PC-3 (cell line): ENCODE results near the gene IP6K1. TPM values are rescaled to one million over a fixed set of nuclear protein-coding genes. Genes with fewer than 3 reads are reported as not detected.

Experiments
- ATAC-seq: fragments of 200-7000 bp; cut with Tn5 transposase; 2 replicates; pipeline ENCODE4 v1.9.1; 2020; ENCODE audit warnings: mild to moderate bottlenecking, moderate library complexity
- BruUV-seq: library from RNA; stranded (reverse); fragments of 400-500 nt; replicated peaks from 2 replicates; lab custom pipeline; 2021; lab: Mats Ljungman, UMichigan
- CTCF ChIA-PET: fragments of 300-600 bp; sonication (Branson Sonifier 250); formaldehyde crosslinking; loops from one replicate; lab custom pipeline; 2022; ENCODE audit warnings: antibody characterized with exemption; lab: Charles Lee
- POLR2A ChIA-PET: fragments of 300-600 bp; sonication (Branson Sonifier 250); formaldehyde crosslinking; loops from one replicate; lab custom pipeline; 2022; ENCODE audit warnings: antibody characterized with exemption; ENCODE audit not compliant: unreplicated experiment; lab: Charles Lee
- DNase-seq: peaks from one replicate; pipeline ENCODE4 v3.0.0-alpha.2; 2015
- H2AFZ ChIP-seq: fragments of 300-600 bp; sonication (generic); 2 replicates; pipeline ENCODE4 v1.6.0; 2016; ENCODE audit warnings: antibody characterized with exemption, low read length
- H3F3A ChIP-seq: fragments of 300-600 bp; sonication (generic); one replicate; pipeline ENCODE4 v1.6.0; 2017; ENCODE audit warnings: antibody characterized with exemption, low read length, control low read depth, mild to moderate bottlenecking; ENCODE audit not compliant: unreplicated experiment
- H3K27ac ChIP-seq: fragments of 300-600 bp; sonication (generic); 2 replicates; pipeline ENCODE4 v1.5.1; 2016; ENCODE audit warnings: mild to moderate bottlenecking, low read length
- H3K27me3 ChIP-seq: fragments of 300-600 bp; sonication (generic); 2 replicates; pipeline ENCODE4 v1.6.1; 2016; ENCODE audit warnings: low read length, mixed read lengths
- H3K36me3 ChIP-seq: fragments of 300-600 bp; sonication (generic); 2 replicates; pipeline ENCODE4 v1.6.1; 2016; ENCODE audit warnings: low read depth, mixed run types, low read length, mixed read lengths
- H3K4me1 ChIP-seq: fragments of 300-600 bp; sonication (generic); 2 replicates; pipeline ENCODE4 v1.5.1; 2016; ENCODE audit warnings: low read length; ENCODE audit not compliant: insufficient read depth
- H3K4me2 ChIP-seq: fragments of 300-600 bp; sonication (generic); 2 replicates; pipeline ENCODE4 v1.6.0; 2016; ENCODE audit warnings: low read length
- H3K4me3 ChIP-seq: fragments of 300-600 bp; sonication (generic); 2 replicates; pipeline ENCODE4 v1.5.1; 2016; ENCODE audit warnings: mild to moderate bottlenecking, low read length, mixed read lengths
- H3K79me2 ChIP-seq: fragments of 300-600 bp; sonication (generic); 2 replicates; pipeline ENCODE4 v1.6.1; 2017; ENCODE audit warnings: low read length, mixed read lengths
- H3K9ac ChIP-seq: fragments of 300-600 bp; sonication (generic); 2 replicates; pipeline ENCODE4 v1.6.0; 2016; ENCODE audit warnings: mild to moderate bottlenecking, low read length
- H3K9me2 ChIP-seq: fragments of 300-600 bp; sonication (generic); replicated peaks from 2 replicates; pipeline ENCODE4 v1.6.1; 2016; ENCODE audit warnings: mixed run types, low read length, mixed read lengths
- H3K9me3 ChIP-seq: fragments of 300-600 bp; sonication (generic); 2 replicates; pipeline ENCODE4 v1.6.1; 2016; ENCODE audit warnings: low read length, mixed read lengths
- H4K20me1 ChIP-seq: fragments of 300-600 bp; sonication (generic); 2 replicates; pipeline ENCODE4 v1.6.1; 2016; ENCODE audit warnings: low read length, mixed read lengths
- CTCF ChIP-seq: fragments of 300-600 bp; sonication (generic); conservative IDR thresholded peaks from 2 replicates; pipeline ENCODE4 v1.5.1; 2017; ENCODE audit warnings: antibody characterized with exemption, low read depth, mild to moderate bottlenecking, low read length
- EZH2 ChIP-seq: fragments of 300-600 bp; sonication (generic); IDR thresholded peaks from one replicate; pipeline ENCODE4 v1.6.1; 2017; ENCODE audit warnings: antibody characterized with exemption, mild to moderate bottlenecking, low read length; ENCODE audit not compliant: unreplicated experiment
- EZH2phosphoT487 ChIP-seq: fragments of 300-600 bp; sonication (generic); IDR thresholded peaks from 2 replicates; pipeline ENCODE4 v1.6.1; 2018; ENCODE audit warnings: mild to moderate bottlenecking, antibody characterized with exemption, low read length, borderline replicate concordance
- intact Hi-C: fragments of 100-400 bp; cut with micrococcal nuclease; formaldehyde crosslinking; loops from 2 replicates; pipeline ENCODE4 v1.9.0; 2023
- total RNA-seq: library from RNA; depleted of rRNA; stranded (reverse); fragments of >200 nt; gene quantifications from 2 replicates; pipeline ENCODE4 v1.2.3, GENCODE V29; 2014

Gene IP6K1
- total RNA-seq, 1 experiment from 2014 or later = 50.3 TPM

GRCh38 chr3:49724586-49724985, 61.8 kb downstream of the IP6K1 start:
- POLR2A ChIA-PET = no interaction called here
- peak overlapping the region; percentile 85 for H2AFZ ChIP-seq
- H3F3A ChIP-seq = no peaks in the 10 kb centered on the region
- H3K9ac ChIP-seq = peak overlapping the region; percentile 98
- H3K27me3 ChIP-seq = no peaks in the 10 kb centered on the region
- CTCF ChIA-PET = no interaction called here
- TF ChIP-seq CTCF (no peak), EZH2 (no peak), EZH2phosphoT487 (no peak)
- ATAC-seq (no peak), DNase-seq (no peak)
- no peaks in the 10 kb centered on the region for H3K9me2 ChIP-seq
- intact Hi-C loops = loop anchor here (1.0 kb wide), 1 partner anchor 62 kb away; the partner anchor contains the start of gene IP6K1
- peaks cover 17% of the 10 kb centered on the region for H3K4me1 ChIP-seq
- H4K20me1 ChIP-seq = no peaks in the 10 kb centered on the region
- peaks cover 20% of the 10 kb centered on the region for H3K36me3 ChIP-seq
- H3K4me3 ChIP-seq = peak overlapping the region; percentile 98
- peak overlapping the region; percentile 90 for H3K4me2 ChIP-seq
- H3K27ac ChIP-seq = peak overlapping the region; percentile 79
- H3K9me3 ChIP-seq = no peaks in the 10 kb centered on the region
- peaks cover 17% of the 10 kb centered on the region for H3K79me2 ChIP-seq
- BruUV-seq = no TSS peak

GRCh38 chr3:49723628-49724551, 62.5 kb downstream of the IP6K1 start, which contains the start of gene GMPPB:
TSS of gene GMPPB (minus strand) at chr3:49723951. CDS start at chr3:49723726, 225 bp downstream.
- peak within 1 kb of the TSS; percentile 79 for H3K27ac ChIP-seq
- peak within 1 kb of the TSS; percentile 85 for H2AFZ ChIP-seq
- no peaks in the 10 kb centered on the region for H3K9me3 ChIP-seq
- POLR2A ChIA-PET = interaction anchor here (0.6 to 0.7 kb wide), 2 partner anchors 31 to 377 kb away, joined by 3 to 4 read pairs; no protein-coding TSS in a partner anchor
- H3K9me2 ChIP-seq = no peaks in the 10 kb centered on the region
- no peaks in the 10 kb centered on the region for H3K27me3 ChIP-seq
- H3K79me2 ChIP-seq = peaks cover 17% of the 10 kb centered on the region
- intact Hi-C loops = loop anchor here (1.0 kb wide), 2 partner anchors 62 to 176 kb away; partner anchors contain the start of gene IP6K1
- H3K9ac ChIP-seq = peak within 1 kb of the TSS; percentile 98
- H3K4me2 ChIP-seq = peak within 1 kb of the TSS; percentile 96
- H4K20me1 ChIP-seq = no peaks in the 10 kb centered on the region
- DNase-seq = peak; percentile 99
- peaks cover 20% of the 10 kb centered on the region for H3K36me3 ChIP-seq
- peaks cover 20% of the 10 kb centered on the region for H3K4me1 ChIP-seq
- H3K4me3 ChIP-seq = peak within 1 kb of the TSS; percentile 98
- no TSS peak for BruUV-seq
- CTCF ChIA-PET = interaction anchor here (0.8 kb wide), 1 partner anchor 47 kb away, joined by 3 read pairs; no protein-coding TSS in a partner anchor
- TF ChIP-seq EZH2 (no peak), CTCF (no peak), EZH2phosphoT487 (no peak)
- peak; percentile 78 for ATAC-seq
- no peaks in the 10 kb centered on the region for H3F3A ChIP-seq
